ENCODE results near the gene SPON1.

GRCh38 chr11:14136561-14136960 lies 174.0 kb downstream of the SPON1 start:
- TF ChIP-seq CTCF (IDR thresholded peaks at IDR 0.05; ENCODE audit: insufficient read depth, low read length, poor library complexity, severe bottlenecking) (no peak), EZH2phosphoT487 (conservative IDR thresholded peaks at IDR 0.05; ENCODE audit: low read length) (no peak)
